Measurements from ENCODE around the gene LRRC4C. TPM values are rescaled to one million over a fixed set of nuclear protein-coding genes. Genes with fewer than 3 reads are reported as not detected.

LRRC4C gene
- total RNA-seq, 1 experiment from 2014 or later: 0.72 TPM

GRCh38 chr11:40763046-40763445, 696.4 kb downstream of the LRRC4C start (continued):
- no peak for TF ChIP-seq ATF2 (CRISPR knock-in tag; IDR thresholded peaks at IDR 0.05; ENCODE audit: borderline replicate concordance, low read depth)

- ChIA-PET CTCF (no interaction called here), POLR2A (no interaction called here)
- Mint-ChIP-seq H3K4me1 (no peaks in the 10 kb centered on the region), H3K27me3 (ENCODE audit: low read depth) (no peaks in the 10 kb centered on the region), H3K27ac (no peak overlapping the region), H3K36me3 (no peaks in the 10 kb centered on the region), H3K4me3 (no peak overlapping the region), H3K9me3 (no peaks in the 10 kb centered on the region)
- ATAC-seq (no peak), DNase-seq (ENCODE audit: low spot score) (no peak)
- TF ChIP-seq ZNF512 (CRISPR knock-in tag; IDR thresholded peaks at IDR 0.05; ENCODE audit: borderline replicate concordance): no peak
- no peak for TF ChIP-seq ZNF281 (CRISPR knock-in tag; IDR thresholded peaks at IDR 0.05)
- TF ChIP-seq, protein P1, sequence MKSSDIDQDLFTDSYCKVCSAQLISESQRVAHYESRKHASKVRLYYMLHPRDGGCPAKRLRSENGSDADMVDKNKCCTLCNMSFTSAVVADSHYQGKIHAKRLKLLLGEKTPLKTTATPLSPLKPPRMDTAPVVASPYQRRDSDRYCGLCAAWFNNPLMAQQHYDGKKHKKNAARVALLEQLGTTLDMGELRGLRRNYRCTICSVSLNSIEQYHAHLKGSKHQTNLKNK (CRISPR knock-in tag; IDR thresholded peaks at IDR 0.05): no peak
- TF ChIP-seq CBFB (CRISPR knock-in tag; IDR thresholded peaks at IDR 0.05; ENCODE audit: low read depth): no peak
- no peak for TF ChIP-seq ZNF121 (CRISPR knock-in tag; IDR thresholded peaks at IDR 0.05)
- TF ChIP-seq RELA (CRISPR knock-in tag; IDR thresholded peaks at IDR 0.05; ENCODE audit: borderline replicate concordance): no peak
- TF ChIP-seq SOX15 (CRISPR knock-in tag; IDR thresholded peaks at IDR 0.05): no peak
- TF ChIP-seq ZNF532 (CRISPR knock-in tag; IDR thresholded peaks at IDR 0.05; ENCODE audit: borderline replicate concordance): no peak
- TF ChIP-seq, protein P2, sequence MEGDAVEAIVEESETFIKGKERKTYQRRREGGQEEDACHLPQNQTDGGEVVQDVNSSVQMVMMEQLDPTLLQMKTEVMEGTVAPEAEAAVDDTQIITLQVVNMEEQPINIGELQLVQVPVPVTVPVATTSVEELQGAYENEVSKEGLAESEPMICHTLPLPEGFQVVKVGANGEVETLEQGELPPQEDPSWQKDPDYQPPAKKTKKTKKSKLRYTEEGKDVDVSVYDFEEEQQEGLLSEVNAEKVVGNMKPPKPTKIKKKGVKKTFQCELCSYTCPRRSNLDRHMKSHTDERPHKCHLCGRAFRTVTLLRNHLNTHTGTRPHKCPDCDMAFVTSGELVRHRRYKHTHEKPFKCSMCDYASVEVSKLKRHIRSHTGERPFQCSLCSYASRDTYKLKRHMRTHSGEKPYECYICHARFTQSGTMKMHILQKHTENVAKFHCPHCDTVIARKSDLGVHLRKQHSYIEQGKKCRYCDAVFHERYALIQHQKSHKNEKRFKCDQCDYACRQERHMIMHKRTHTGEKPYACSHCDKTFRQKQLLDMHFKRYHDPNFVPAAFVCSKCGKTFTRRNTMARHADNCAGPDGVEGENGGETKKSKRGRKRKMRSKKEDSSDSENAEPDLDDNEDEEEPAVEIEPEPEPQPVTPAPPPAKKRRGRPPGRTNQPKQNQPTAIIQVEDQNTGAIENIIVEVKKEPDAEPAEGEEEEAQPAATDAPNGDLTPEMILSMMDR (IDR thresholded peaks at IDR 0.05): no peak
- TF ChIP-seq ZNF138 (CRISPR knock-in tag; conservative IDR thresholded peaks at IDR 0.05): no peak
- no peak for TF ChIP-seq GABPB1 (CRISPR knock-in tag; IDR thresholded peaks at IDR 0.05)
- TF ChIP-seq, protein P3, sequence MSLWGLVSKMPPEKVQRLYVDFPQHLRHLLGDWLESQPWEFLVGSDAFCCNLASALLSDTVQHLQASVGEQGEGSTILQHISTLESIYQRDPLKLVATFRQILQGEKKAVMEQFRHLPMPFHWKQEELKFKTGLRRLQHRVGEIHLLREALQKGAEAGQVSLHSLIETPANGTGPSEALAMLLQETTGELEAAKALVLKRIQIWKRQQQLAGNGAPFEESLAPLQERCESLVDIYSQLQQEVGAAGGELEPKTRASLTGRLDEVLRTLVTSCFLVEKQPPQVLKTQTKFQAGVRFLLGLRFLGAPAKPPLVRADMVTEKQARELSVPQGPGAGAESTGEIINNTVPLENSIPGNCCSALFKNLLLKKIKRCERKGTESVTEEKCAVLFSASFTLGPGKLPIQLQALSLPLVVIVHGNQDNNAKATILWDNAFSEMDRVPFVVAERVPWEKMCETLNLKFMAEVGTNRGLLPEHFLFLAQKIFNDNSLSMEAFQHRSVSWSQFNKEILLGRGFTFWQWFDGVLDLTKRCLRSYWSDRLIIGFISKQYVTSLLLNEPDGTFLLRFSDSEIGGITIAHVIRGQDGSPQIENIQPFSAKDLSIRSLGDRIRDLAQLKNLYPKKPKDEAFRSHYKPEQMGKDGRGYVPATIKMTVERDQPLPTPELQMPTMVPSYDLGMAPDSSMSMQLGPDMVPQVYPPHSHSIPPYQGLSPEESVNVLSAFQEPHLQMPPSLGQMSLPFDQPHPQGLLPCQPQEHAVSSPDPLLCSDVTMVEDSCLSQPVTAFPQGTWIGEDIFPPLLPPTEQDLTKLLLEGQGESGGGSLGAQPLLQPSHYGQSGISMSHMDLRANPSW (CRISPR knock-in tag; conservative IDR thresholded peaks at IDR 0.05; ENCODE audit: low read depth): no peak
- no peak for TF ChIP-seq SMAD4 (CRISPR knock-in tag; IDR thresholded peaks at IDR 0.05)
- TF ChIP-seq NFATC4 (CRISPR knock-in tag; IDR thresholded peaks at IDR 0.05): no peak
- TF ChIP-seq, protein P4, sequence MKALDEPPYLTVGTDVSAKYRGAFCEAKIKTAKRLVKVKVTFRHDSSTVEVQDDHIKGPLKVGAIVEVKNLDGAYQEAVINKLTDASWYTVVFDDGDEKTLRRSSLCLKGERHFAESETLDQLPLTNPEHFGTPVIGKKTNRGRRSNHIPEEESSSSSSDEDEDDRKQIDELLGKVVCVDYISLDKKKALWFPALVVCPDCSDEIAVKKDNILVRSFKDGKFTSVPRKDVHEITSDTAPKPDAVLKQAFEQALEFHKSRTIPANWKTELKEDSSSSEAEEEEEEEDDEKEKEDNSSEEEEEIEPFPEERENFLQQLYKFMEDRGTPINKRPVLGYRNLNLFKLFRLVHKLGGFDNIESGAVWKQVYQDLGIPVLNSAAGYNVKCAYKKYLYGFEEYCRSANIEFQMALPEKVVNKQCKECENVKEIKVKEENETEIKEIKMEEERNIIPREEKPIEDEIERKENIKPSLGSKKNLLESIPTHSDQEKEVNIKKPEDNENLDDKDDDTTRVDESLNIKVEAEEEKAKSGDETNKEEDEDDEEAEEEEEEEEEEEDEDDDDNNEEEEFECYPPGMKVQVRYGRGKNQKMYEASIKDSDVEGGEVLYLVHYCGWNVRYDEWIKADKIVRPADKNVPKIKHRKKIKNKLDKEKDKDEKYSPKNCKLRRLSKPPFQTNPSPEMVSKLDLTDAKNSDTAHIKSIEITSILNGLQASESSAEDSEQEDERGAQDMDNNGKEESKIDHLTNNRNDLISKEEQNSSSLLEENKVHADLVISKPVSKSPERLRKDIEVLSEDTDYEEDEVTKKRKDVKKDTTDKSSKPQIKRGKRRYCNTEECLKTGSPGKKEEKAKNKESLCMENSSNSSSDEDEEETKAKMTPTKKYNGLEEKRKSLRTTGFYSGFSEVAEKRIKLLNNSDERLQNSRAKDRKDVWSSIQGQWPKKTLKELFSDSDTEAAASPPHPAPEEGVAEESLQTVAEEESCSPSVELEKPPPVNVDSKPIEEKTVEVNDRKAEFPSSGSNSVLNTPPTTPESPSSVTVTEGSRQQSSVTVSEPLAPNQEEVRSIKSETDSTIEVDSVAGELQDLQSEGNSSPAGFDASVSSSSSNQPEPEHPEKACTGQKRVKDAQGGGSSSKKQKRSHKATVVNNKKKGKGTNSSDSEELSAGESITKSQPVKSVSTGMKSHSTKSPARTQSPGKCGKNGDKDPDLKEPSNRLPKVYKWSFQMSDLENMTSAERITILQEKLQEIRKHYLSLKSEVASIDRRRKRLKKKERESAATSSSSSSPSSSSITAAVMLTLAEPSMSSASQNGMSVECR (CRISPR knock-in tag; IDR thresholded peaks at IDR 0.05; ENCODE audit: borderline replicate concordance): no peak
Observed at GRCh38 chr11:40759341-40759740, 700.1 kb downstream of the LRRC4C start.
